Measurements from ENCODE around the gene CDH4.

Gene CDH4

GRCh38 chr20:61543931-61544745 lies 292.1 kb downstream of the CDH4 start:
- DNase-seq, result no peak

GRCh38 chr20:61544910-61545889 lies 293.1 kb downstream of the CDH4 start:
- DNase-seq, result no peak

GRCh38 chr20:61546641-61547040 lies 294.6 kb downstream of the CDH4 start:
- DNase-seq, result no peak

- no peak for DNase-seq
Observed at GRCh38 chr20:61548069-61548468, 296.0 kb downstream of the CDH4 start.

- DNase-seq, result no peak
Observed at GRCh38 chr20:61549865-61550264, 297.8 kb downstream of the CDH4 start.

GRCh38 chr20:61551401-61551800 lies 299.3 kb downstream of the CDH4 start:
- DNase-seq, result no peak

GRCh38 chr20:61554617-61555016 lies 302.6 kb downstream of the CDH4 start:
- DNase-seq, result no peak

- DNase-seq, result no peak
Observed at GRCh38 chr20:61555566-61555965, 303.5 kb downstream of the CDH4 start.

- DNase-seq, result no peak
Observed at GRCh38 chr20:61556111-61556510, 304.1 kb downstream of the CDH4 start.

GRCh38 chr20:61556673-61557072 lies 304.6 kb downstream of the CDH4 start:
- no peak for DNase-seq

GRCh38 chr20:61557621-61558020 lies 305.6 kb downstream of the CDH4 start:
- no peak for DNase-seq

GRCh38 chr20:61558726-61559125 lies 306.7 kb downstream of the CDH4 start:
- DNase-seq, result no peak

- no peak for DNase-seq
Observed at GRCh38 chr20:61559706-61560315, 307.8 kb downstream of the CDH4 start.

- DNase-seq, result no peak
Observed at GRCh38 chr20:61560361-61560853, 308.3 kb downstream of the CDH4 start.

- DNase-seq, result no peak
Observed at GRCh38 chr20:61561111-61561830, 309.2 kb downstream of the CDH4 start.

- DNase-seq, result no peak
Observed at GRCh38 chr20:61562491-61562890, 310.4 kb downstream of the CDH4 start.

- DNase-seq, result no peak
Observed at GRCh38 chr20:61562897-61563504, 310.9 kb downstream of the CDH4 start.

- DNase-seq, result no peak
Observed at GRCh38 chr20:61564628-61565027, 312.6 kb downstream of the CDH4 start.

- DNase-seq, result no peak
Observed at GRCh38 chr20:61565791-61566190, 313.7 kb downstream of the CDH4 start.

GRCh38 chr20:61566691-61567090 lies 314.6 kb downstream of the CDH4 start:
- DNase-seq, result no peak

GRCh38 chr20:61567204-61567603 lies 315.1 kb downstream of the CDH4 start:
- no peak for DNase-seq

- DNase-seq, result no peak
Observed at GRCh38 chr20:61569825-61570224, 317.8 kb downstream of the CDH4 start.
